ENCODE results near the gene ST8SIA4. TPM values are rescaled to one million over a fixed set of nuclear protein-coding genes. Genes with fewer than 3 reads are reported as not detected.

ST8SIA4 gene
- total RNA-seq, 1 experiment from 2014 or later = 0.41 TPM

- Histone ChIP-seq H3K27ac (ENCODE audit: low read length) (no peak overlapping the region), H3K36me3 (ENCODE audit: control insufficient read depth, insufficient read depth, low read length) (no peaks in the 10 kb centered on the region), H3K27me3 (ENCODE audit: control insufficient read depth, insufficient read depth, low read length) (no peaks in the 10 kb centered on the region), H3K9me3 (ENCODE audit: control insufficient read depth, insufficient read depth, low read depth, low read length) (no peaks in the 10 kb centered on the region), H3K4me1 (ENCODE audit: control insufficient read depth, insufficient read depth, low read length) (no peaks in the 10 kb centered on the region), H3K4me3 (ENCODE audit: low read depth in 2 of 2, low read length in 2 of 2) (no peak overlapping the region)
- in situ Hi-C loops (cut with HindIII; ENCODE audit: low pct_unique_long_range_greater_than_20kb, low sequenced_read_pairs) (no loop called here), intact Hi-C loops (cut with micrococcal nuclease; ENCODE audit: unreplicated experiment) (no loop called here)
- DNase-seq (ENCODE audit: low read depth, low spot score) = no peak
- ChIA-PET CTCF (no interaction called here), POLR2A (no interaction called here)
- no peak for ATAC-seq
- BruUV-seq (replicated peaks) = no TSS peak
- TF ChIP-seq CTCF (IDR thresholded peaks at IDR 0.05) (no peak), POLR2AphosphoS5 (IDR thresholded peaks at IDR 0.05; ENCODE audit: low read depth, low read length) (no peak), TCF7L2 (IDR thresholded peaks at IDR 0.05; ENCODE audit: low read depth, low read length) (no peak), SIN3A (IDR thresholded peaks at IDR 0.05; ENCODE audit: borderline replicate concordance, insufficient read depth, low read depth, low read length) (no peak), REST (IDR thresholded peaks at IDR 0.05; ENCODE audit: insufficient read depth in 1 of 2, low read depth in 2 of 2, low read length in 1 of 2) (no peak)
These were observed 30.5 kb downstream of the ST8SIA4 start for GRCh38 chr5:100872408-100873190.

- no peak overlapping the region for H3K27ac ChIP-seq (ENCODE audit: low read length)
- H3K36me3 ChIP-seq (ENCODE audit: control insufficient read depth, insufficient read depth, low read length) = no peaks in the 10 kb centered on the region
- H3K4me1 ChIP-seq (ENCODE audit: control insufficient read depth, insufficient read depth, low read length) = no peaks in the 10 kb centered on the region
- no peak overlapping the region for H3K4me3 ChIP-seq (ENCODE audit: low read depth in 2 of 2, low read length in 2 of 2)
- BruUV-seq (replicated peaks) = no TSS peak
- in situ Hi-C loops (cut with HindIII; ENCODE audit: low pct_unique_long_range_greater_than_20kb, low sequenced_read_pairs) (no loop called here), intact Hi-C loops (cut with micrococcal nuclease; ENCODE audit: unreplicated experiment) (no loop called here)
- TF ChIP-seq SIN3A (IDR thresholded peaks at IDR 0.05; ENCODE audit: borderline replicate concordance, insufficient read depth, low read depth, low read length) = no peak
- no peak for TF ChIP-seq REST (IDR thresholded peaks at IDR 0.05; ENCODE audit: insufficient read depth in 1 of 2, low read depth in 2 of 2, low read length in 1 of 2)
- TF ChIP-seq TCF7L2 (IDR thresholded peaks at IDR 0.05; ENCODE audit: low read depth, low read length) = no peak
- TF ChIP-seq POLR2AphosphoS5 (IDR thresholded peaks at IDR 0.05; ENCODE audit: low read depth, low read length) = no peak
- no peak for TF ChIP-seq CTCF (IDR thresholded peaks at IDR 0.05)
- H3K9me3 ChIP-seq (ENCODE audit: control insufficient read depth, insufficient read depth, low read depth, low read length) = no peaks in the 10 kb centered on the region
- CTCF ChIA-PET = no interaction called here
- ATAC-seq = no peak
- POLR2A ChIA-PET = no interaction called here
- no peak for DNase-seq (ENCODE audit: low read depth, low spot score)
- no peaks in the 10 kb centered on the region for H3K27me3 ChIP-seq (ENCODE audit: control insufficient read depth, insufficient read depth, low read length)
These were observed 36.0 kb downstream of the ST8SIA4 start for GRCh38 chr5:100867039-100867562.

Measured in Panc1 (cell line).